SK-N-SH treated with all-trans-retinoic acid at 6 μM for 48 hours (cell line): ENCODE results near the gene ST13.

ENCODE experiments used
- ATAC-seq: fragments of 200-7000 bp; cut with Tn5 transposase; 3 replicates; pipeline ENCODE4 v1.9.1; 2020; ENCODE audit warnings: mild to moderate bottlenecking, moderate library complexity
- BACH2 ChIP-seq: fragments of 250-450 bp; sonication (Bioruptor Pico); IDR thresholded peaks from 2 replicates; pipeline ENCODE4 v1.9.0; 2021; ENCODE audit warnings: mild to moderate bottlenecking, borderline replicate concordance
- CREB5 ChIP-seq: fragments of 250-450 bp; sonication (Bioruptor Pico); IDR thresholded peaks from 2 replicates; pipeline ENCODE4 v1.5.1; 2020; ENCODE audit warnings: low read depth, mild to moderate bottlenecking, moderate library complexity
- CSDC2 ChIP-seq: fragments of 250-450 bp; sonication (Bioruptor Pico); IDR thresholded peaks from 2 replicates; pipeline ENCODE4 v1.5.0; 2020; ENCODE audit warnings: mild to moderate bottlenecking, moderate library complexity
- CSRNP3 ChIP-seq: fragments of 250-450 bp; sonication (Bioruptor Pico); IDR thresholded peaks from 2 replicates; pipeline ENCODE4 v1.5.1; 2021; ENCODE audit warnings: mild to moderate bottlenecking, moderate library complexity
- ESRRG ChIP-seq: fragments of 250-450 bp; sonication (Bioruptor Pico); IDR thresholded peaks from 2 replicates; pipeline ENCODE4 v1.6.1; 2021; ENCODE audit warnings: mild to moderate bottlenecking
- GLIS3 ChIP-seq: fragments of 250-450 bp; sonication (Bioruptor Pico); IDR thresholded peaks from 2 replicates; pipeline ENCODE4 v1.5.0; 2020; ENCODE audit warnings: mild to moderate bottlenecking, moderate library complexity
- PATZ1 ChIP-seq: fragments of 250-450 bp; sonication (Bioruptor Pico); IDR thresholded peaks from 2 replicates; pipeline ENCODE4 v1.8.0; 2020; ENCODE audit warnings: mild to moderate bottlenecking, moderate library complexity, borderline replicate concordance
- POU6F1 ChIP-seq: fragments of 250-450 bp; sonication (Bioruptor Pico); IDR thresholded peaks from 2 replicates; pipeline ENCODE4 v1.8.0; 2021; ENCODE audit warnings: low read depth, mild to moderate bottlenecking, moderate library complexity, borderline replicate concordance
- PPARA ChIP-seq: fragments of 250-450 bp; sonication (Bioruptor Pico); IDR thresholded peaks from 2 replicates; pipeline ENCODE4 v1.5.0; 2020; ENCODE audit warnings: mild to moderate bottlenecking, borderline replicate concordance
- RARB ChIP-seq: fragments of 250-450 bp; sonication (Bioruptor Pico); IDR thresholded peaks from 2 replicates; pipeline ENCODE4 v1.8.0; 2021; ENCODE audit warnings: mild to moderate bottlenecking, moderate library complexity
- SNAI2 ChIP-seq: fragments of 250-450 bp; sonication (Bioruptor Pico); IDR thresholded peaks from 2 replicates; pipeline ENCODE4 v1.5.0; 2020; ENCODE audit warnings: mild to moderate bottlenecking, moderate library complexity
- TCF4 ChIP-seq: fragments of 250-450 bp; sonication (Bioruptor Pico); IDR thresholded peaks from 2 replicates; pipeline ENCODE4 v1.8.0; 2021; ENCODE audit warnings: mild to moderate bottlenecking, moderate library complexity, borderline replicate concordance
- TOX ChIP-seq: fragments of 250-450 bp; sonication (Bioruptor Pico); IDR thresholded peaks from 2 replicates; pipeline ENCODE4 v1.8.0; 2021; ENCODE audit warnings: mild to moderate bottlenecking, moderate library complexity, borderline replicate concordance
- TSHZ2 ChIP-seq: fragments of 250-450 bp; sonication (Bioruptor Pico); IDR thresholded peaks from 2 replicates; pipeline ENCODE4 v1.5.0; 2020; ENCODE audit warnings: mild to moderate bottlenecking, moderate library complexity
- ZC3H10 ChIP-seq: fragments of 250-450 bp; sonication (Bioruptor Pico); IDR thresholded peaks from 2 replicates; pipeline ENCODE4 v1.5.1; 2021; ENCODE audit warnings: mild to moderate bottlenecking, moderate library complexity
- ZFP3 ChIP-seq: fragments of 250-450 bp; sonication (Bioruptor Pico); IDR thresholded peaks from 2 replicates; pipeline ENCODE4 v1.5.0; 2020; ENCODE audit warnings: mild to moderate bottlenecking, moderate library complexity
- ZNF565 ChIP-seq: fragments of 450-650 bp; formaldehyde crosslinking; conservative IDR thresholded peaks from 2 replicates; pipeline ENCODE4 v1.5.0; 2020; ENCODE audit warnings: low read depth, mild to moderate bottlenecking, moderate library complexity
- ZNF70 ChIP-seq: fragments of 450-650 bp; formaldehyde crosslinking; IDR thresholded peaks from 2 replicates; pipeline ENCODE4 v1.5.0; 2020; ENCODE audit warnings: mild to moderate bottlenecking, moderate library complexity
- ZNF8 ChIP-seq: fragments of 450-650 bp; formaldehyde crosslinking; IDR thresholded peaks from 2 replicates; pipeline ENCODE4 v1.5.0; 2020; ENCODE audit warnings: mild to moderate bottlenecking, moderate library complexity

ST13 gene

GRCh38 chr22:40878922-40879321 lies 22.5 kb upstream of the ST13 start:
- TF ChIP-seq CSRNP3: no peak
- TF ChIP-seq RARB: no peak
- ATAC-seq: no peak

- TF ChIP-seq POU6F1 (no peak), ZC3H10 (CRISPR knock-in tag) (no peak), ZNF70 (CRISPR knock-in tag) (no peak), SNAI2 (CRISPR knock-in tag) (no peak), PATZ1 (no peak), TSHZ2 (CRISPR knock-in tag) (no peak), ZNF565 (CRISPR knock-in tag) (no peak), RARB (no peak), ZFP3 (no peak)
- no peak for ATAC-seq
These were observed 21.0 kb upstream of the ST13 start for GRCh38 chr22:40877488-40877887.

- no peak for ATAC-seq
- no peak for TF ChIP-seq ZNF70 (CRISPR knock-in tag)
- TF ChIP-seq, all 23 proteins: peak for 0
These were observed 20.5 kb upstream of the ST13 start for GRCh38 chr22:40876907-40877306.

- ATAC-seq: no peak
- no peak for TF ChIP-seq ZNF8 (CRISPR knock-in tag)
- TF ChIP-seq, all 23 proteins: peak for 0
These were observed 18.7 kb upstream of the ST13 start for GRCh38 chr22:40875111-40875510.

- TF ChIP-seq TOX: no peak
- no peak for TF ChIP-seq ZNF70 (CRISPR knock-in tag)
- TF ChIP-seq PATZ1: no peak
- no peak for TF ChIP-seq CREB5 (CRISPR knock-in tag)
- no peak for TF ChIP-seq ZFP3
- TF ChIP-seq CSRNP3: no peak
- no peak for TF ChIP-seq TCF4 (CRISPR knock-in tag)
- TF ChIP-seq ESRRG (CRISPR knock-in tag): no peak
- no peak for TF ChIP-seq ZNF565 (CRISPR knock-in tag)
- TF ChIP-seq CSDC2 (CRISPR knock-in tag): no peak
- TF ChIP-seq GLIS3 (CRISPR knock-in tag): no peak
- TF ChIP-seq BACH2 (CRISPR knock-in tag): no peak
- TF ChIP-seq PPARA (CRISPR knock-in tag): no peak
- TF ChIP-seq RARB: no peak
- no peak for TF ChIP-seq SNAI2 (CRISPR knock-in tag)
- TF ChIP-seq ZC3H10 (CRISPR knock-in tag): no peak
- no peak for TF ChIP-seq TSHZ2 (CRISPR knock-in tag)
- ATAC-seq: no peak
These were observed 17.6 kb upstream of the ST13 start for GRCh38 chr22:40874016-40874415.
